NCI-H82 treated with DMSO at 0.1 percent for 48 hours (cell line): ENCODE measurements around the gene BRD2.

Experiments used
- DNase-seq: peaks from one replicate; lab custom pipeline; 2025; ENCODE audit not compliant: unreplicated experiment; lab: John Stamatoyannopoulos, UW

BRD2 gene

DNA sequence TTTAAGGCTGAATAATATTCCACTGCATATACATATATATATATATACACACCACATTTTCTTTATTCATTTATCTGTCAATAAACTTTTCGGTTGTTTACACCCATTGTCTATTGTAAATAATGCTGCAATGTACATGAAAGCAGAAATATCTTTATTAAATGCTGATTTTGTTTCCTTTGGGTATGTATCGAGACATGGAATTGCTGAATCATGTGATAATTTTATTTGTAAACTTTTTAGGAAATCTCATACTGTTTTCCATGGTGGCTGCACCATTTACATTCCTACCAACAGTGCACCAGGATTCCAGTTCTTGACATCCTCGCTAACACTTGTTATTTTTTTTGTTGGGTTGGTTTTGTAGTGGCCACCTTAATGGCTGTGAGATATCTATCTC is 55.1 kb downstream of the BRD2 start:
- DNase-seq, result no peak

GRCh38 chr6:33024521-33024920 is 56.1 kb downstream of the BRD2 start:
- no peak for DNase-seq

DNA sequence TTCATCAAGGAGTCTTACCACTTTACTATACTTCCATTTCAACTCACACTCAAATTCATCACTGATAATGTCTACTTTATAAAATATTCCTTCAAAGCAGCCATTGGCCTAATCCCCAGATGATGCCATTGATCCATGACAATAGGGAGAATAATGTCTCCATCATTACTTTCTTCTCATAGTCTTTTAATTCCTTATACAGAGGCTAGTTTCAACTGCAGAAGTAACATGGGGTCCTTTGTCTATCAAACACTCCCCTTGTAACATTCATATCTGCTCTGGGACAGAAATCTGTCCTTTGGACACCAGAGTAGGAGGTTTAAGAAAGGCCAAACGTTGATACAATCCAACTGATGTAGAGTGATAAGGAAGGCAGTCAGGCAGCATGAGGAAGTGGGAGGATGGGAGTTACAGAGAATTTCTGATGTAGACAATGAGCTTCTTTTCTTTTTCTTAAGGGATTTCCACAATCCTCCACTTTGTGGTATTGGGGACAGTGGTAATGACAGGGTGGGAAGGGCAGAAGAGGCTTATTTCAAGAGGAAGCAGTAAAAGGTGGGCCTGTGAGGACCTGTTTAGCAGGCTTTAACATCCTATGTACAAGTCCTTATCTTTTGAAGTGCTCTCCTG is 59.9 kb downstream of the BRD2 start:
- DNase-seq, result no peak

DNA sequence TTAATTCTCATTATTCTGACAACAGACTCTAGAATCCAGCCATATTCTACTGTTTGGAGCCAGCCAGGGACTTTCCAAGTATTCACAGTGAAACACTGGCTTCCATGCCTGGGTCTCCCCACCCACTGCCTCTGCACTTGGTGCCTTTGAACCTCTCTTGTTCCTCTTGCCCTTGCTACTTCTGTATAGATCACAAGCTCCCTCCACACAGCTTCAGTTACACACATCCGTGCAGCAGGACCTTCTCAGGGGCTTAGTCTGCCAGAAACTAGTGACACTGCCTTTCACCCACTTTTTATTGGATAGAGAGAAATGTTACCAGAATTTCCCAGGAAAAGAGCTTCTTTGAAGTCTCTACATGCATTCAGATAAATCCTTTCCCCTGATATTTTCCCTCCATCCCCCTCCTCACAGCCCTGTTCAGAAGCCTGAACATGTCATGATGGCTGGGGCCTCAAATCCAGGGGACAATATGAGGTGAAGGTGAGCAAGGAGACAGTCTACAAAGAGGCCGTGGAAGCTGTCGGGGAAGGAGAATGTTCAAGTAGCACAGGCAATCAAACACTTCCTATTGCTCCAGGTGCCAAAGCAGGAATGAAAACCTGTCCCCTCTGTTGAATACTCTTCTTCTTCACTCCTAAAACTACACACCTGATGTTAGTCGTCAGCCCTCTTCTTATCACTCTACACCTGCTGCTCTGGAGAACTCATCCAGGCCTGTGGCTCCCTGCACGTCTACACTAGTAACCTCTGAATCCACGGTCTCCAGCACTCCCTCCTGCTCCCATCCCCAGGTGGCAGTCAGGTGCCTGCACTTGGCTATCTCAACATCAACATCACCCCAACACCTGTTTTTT is 61.2 kb downstream of the BRD2 start:
- DNase-seq, result no peak

DNA sequence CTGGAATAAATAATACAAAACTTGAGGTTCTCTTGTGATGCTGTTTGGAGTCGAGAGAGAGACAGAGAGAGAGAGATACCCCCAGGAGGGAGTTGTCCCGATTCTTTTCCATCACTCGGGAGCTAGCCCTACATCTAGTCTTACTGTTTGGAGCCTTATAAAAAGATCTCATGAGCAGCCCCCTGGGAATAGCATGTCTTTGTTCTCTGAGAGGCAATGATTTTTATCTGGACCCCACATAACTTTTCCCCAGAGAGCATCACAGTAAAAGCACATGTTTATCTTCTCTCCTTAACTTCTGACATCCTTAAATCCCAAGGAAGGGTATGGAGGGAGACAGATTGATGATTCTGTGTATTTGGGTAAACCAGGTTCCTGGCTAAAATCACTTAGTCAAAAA is 61.9 kb downstream of the BRD2 start:
- no peak for DNase-seq
